Activated naive CD4-positive, alpha-beta T cell treated with anti-CD3 and anti-CD28 coated beads, Interleukin-2, amount 50 U/mL, for 72 hours (primary cell): ENCODE results near the gene SLC8A2. TPM values are rescaled to one million over a fixed set of nuclear protein-coding genes. Genes with fewer than 3 reads are reported as not detected.
"Not testable (repeated sequence)": the region's sequence is repeated elsewhere in the genome, so short reads cannot be mapped to it uniquely, and the experiment has no call there.

Source experiments
- ATAC-seq, 2 donors: fragments of 150-1000 bp; cut with Tn5 transposase; 2 replicates each; pipeline ENCODE4 v1.10.0; 2021; ENCODE audit warnings: mild to moderate bottlenecking in 2 of 2, moderate library complexity in 2 of 2
- DNase-seq, 2 donors: peaks; one replicate each; pipeline ENCODE4 v3.0.0; 2021 to 2022; ENCODE audit warnings: low spot score in 2 of 2
- H3K27ac Mint-ChIP-seq, 2 donors: one replicate each; pipeline ENCODE4 v1.8.0; 2022; ENCODE audit warnings: mild to moderate bottlenecking in 2 of 2, mixed read lengths in 2 of 2
- H3K36me3 Mint-ChIP-seq, 2 donors: one replicate each; pipeline ENCODE4 v1.8.0; 2022; ENCODE audit warnings: mixed read lengths in 2 of 2
- H3K9me3 Mint-ChIP-seq, 2 donors: one replicate each; pipeline ENCODE4 v1.8.0; 2022; ENCODE audit warnings: mixed read lengths in 2 of 2
- total RNA-seq, 2 donors: library from RNA; stranded (reverse); gene quantifications; one replicate each; pipeline ENCODE4 v1.2.3, GENCODE V29; 2022

SLC8A2 gene
- total RNA-seq, 2 donors from 2014 or later = 0.11 to 0.41 TPM

- ATAC-seq (no peak), DNase-seq (no peak)
- Mint-ChIP-seq H3K9me3 (no peaks in the 10 kb centered on the region), H3K27ac (no peak overlapping the region), H3K36me3 (peaks cover 0 to 8% of the 10 kb centered on the region in 2 donors)
Observed at GRCh38 chr19:47417107-47417745, 54.5 kb downstream of the SLC8A2 start.

GRCh38 chr19:47416643-47416985, 55.1 kb downstream of the SLC8A2 start:
- no peak overlapping the region for H3K27ac Mint-ChIP-seq
- no peaks in the 10 kb centered on the region for H3K9me3 Mint-ChIP-seq
- peaks cover 0 to 6% of the 10 kb centered on the region in 2 donors for H3K36me3 Mint-ChIP-seq
- DNase-seq = no peak
- no peak for ATAC-seq

GRCh38 chr19:47415953-47416642, 55.6 kb downstream of the SLC8A2 start:
- DNase-seq = no peak
- Mint-ChIP-seq H3K27ac (no peak overlapping the region), H3K36me3 (peaks cover 0 to 6% of the 10 kb centered on the region in 2 donors), H3K9me3 (no peaks in the 10 kb centered on the region)
- no peak for ATAC-seq

DNA sequence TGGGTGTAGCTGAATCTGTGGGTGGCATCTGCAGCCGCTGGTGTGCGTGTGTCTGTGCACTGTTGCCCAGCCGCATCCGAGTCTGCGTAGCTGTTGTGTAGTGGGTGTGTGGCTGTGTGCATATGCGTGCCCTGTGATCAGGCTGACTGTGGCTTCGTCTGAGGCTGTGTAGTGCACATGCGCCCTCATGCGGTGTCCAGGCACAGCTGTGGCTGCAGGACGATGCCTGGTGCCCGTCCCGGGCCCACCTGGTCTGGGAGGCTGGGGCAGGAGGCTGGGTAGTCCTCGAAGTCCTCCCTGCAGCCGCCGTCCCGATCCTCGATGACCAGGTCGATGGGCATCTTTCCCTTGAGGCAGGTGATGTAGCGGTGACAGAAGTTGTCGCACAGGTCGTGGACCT, 57.2 kb downstream of the SLC8A2 start:
- H3K9me3 Mint-ChIP-seq = no peaks in the 10 kb centered on the region
- DNase-seq (no peak), ATAC-seq (no peak)
- H3K36me3 Mint-ChIP-seq = peaks cover 0 to 6% of the 10 kb centered on the region in 2 donors
- no peak overlapping the region for H3K27ac Mint-ChIP-seq

GRCh38 chr19:47413941-47414340, 57.8 kb downstream of the SLC8A2 start:
- peaks cover 0 to 6% of the 10 kb centered on the region in 2 donors for H3K36me3 Mint-ChIP-seq
- DNase-seq (no peak), ATAC-seq (no peak)
- H3K9me3 Mint-ChIP-seq = no peaks in the 10 kb centered on the region
- no peak overlapping the region for H3K27ac Mint-ChIP-seq

DNA sequence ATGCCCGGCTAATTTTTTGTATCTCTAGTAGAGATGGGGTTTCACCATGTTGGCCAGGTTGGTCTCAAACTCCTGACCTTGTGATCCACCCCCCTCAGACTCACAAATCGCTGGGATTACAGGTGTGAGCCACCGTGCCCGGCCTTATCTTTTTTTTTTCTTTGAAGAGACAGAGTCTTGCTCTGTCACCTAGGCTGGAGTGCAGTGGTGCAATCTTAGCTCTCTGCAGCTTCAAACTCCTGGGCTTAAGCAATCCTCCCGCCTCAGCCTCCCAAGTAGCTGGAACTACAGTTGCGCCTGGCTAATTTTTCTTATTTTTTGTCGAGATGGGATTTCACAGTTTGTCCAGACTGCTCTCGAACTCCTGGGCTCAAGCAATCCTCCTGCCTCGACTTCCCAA, 60.0 kb downstream of the SLC8A2 start:
- H3K9me3 Mint-ChIP-seq, ATAC-seq, H3K27ac Mint-ChIP-seq, H3K36me3 Mint-ChIP-seq, DNase-seq: not testable (repeated sequence)

GRCh38 chr19:47411101-47411500, 60.6 kb downstream of the SLC8A2 start:
- Mint-ChIP-seq H3K27ac (no peak overlapping the region), H3K36me3 (no peaks in the 10 kb centered on the region), H3K9me3 (peaks cover 0 to under 1% of the 10 kb centered on the region in 2 donors)
- ATAC-seq = no peak
- DNase-seq = no peak

GRCh38 chr19:47408156-47408938, 63.3 kb downstream of the SLC8A2 start:
- no peak overlapping the region for H3K27ac Mint-ChIP-seq
- ATAC-seq = no peak
- peaks cover 0 to 5% of the 10 kb centered on the region in 2 donors for H3K9me3 Mint-ChIP-seq
- no peak for DNase-seq
- H3K36me3 Mint-ChIP-seq = no peaks in the 10 kb centered on the region

- no peak for DNase-seq
- ATAC-seq = no peak
- Mint-ChIP-seq H3K27ac (no peak overlapping the region), H3K36me3 (no peaks in the 10 kb centered on the region), H3K9me3 (peaks cover 0 to 5% of the 10 kb centered on the region in 2 donors)
Observed at GRCh38 chr19:47407417-47407774, 64.3 kb downstream of the SLC8A2 start.

- peaks cover 0 to 5% of the 10 kb centered on the region in 2 donors for H3K9me3 Mint-ChIP-seq
- ATAC-seq (peak in 1 of 2 donors; percentile 49), DNase-seq (no peak)
- H3K27ac Mint-ChIP-seq = no peak overlapping the region
- no peaks in the 10 kb centered on the region for H3K36me3 Mint-ChIP-seq
Observed at GRCh38 chr19:47406711-47407416, 64.8 kb downstream of the SLC8A2 start.

- H3K27ac Mint-ChIP-seq = no peak overlapping the region
- no peaks in the 10 kb centered on the region for H3K36me3 Mint-ChIP-seq
- peaks cover 0 to 5% of the 10 kb centered on the region in 2 donors for H3K9me3 Mint-ChIP-seq
- DNase-seq (no peak), ATAC-seq (no peak)
Observed at GRCh38 chr19:47405854-47406417, 65.8 kb downstream of the SLC8A2 start.

DNA sequence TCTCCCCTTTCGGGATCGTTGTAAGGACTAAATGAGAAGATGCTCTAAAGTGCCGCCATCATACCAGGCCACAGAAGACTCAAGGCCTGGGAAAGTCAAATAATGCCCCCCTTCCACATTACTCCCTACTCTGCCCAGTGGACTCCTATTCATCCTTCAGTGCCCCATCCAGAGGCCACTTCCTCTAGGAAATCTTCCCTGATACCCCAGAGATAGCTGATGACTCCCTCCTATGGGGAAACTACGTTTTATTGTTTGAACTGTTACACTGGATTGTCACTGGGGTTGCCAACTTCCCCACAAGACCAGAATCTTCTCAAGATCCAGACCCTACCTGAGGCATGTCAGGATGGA, 66.5 kb downstream of the SLC8A2 start:
- Mint-ChIP-seq H3K36me3 (no peaks in the 10 kb centered on the region), H3K27ac (no peak overlapping the region), H3K9me3 (peaks cover 0 to 5% of the 10 kb centered on the region in 2 donors)
- DNase-seq = no peak
- ATAC-seq = no peak

DNA sequence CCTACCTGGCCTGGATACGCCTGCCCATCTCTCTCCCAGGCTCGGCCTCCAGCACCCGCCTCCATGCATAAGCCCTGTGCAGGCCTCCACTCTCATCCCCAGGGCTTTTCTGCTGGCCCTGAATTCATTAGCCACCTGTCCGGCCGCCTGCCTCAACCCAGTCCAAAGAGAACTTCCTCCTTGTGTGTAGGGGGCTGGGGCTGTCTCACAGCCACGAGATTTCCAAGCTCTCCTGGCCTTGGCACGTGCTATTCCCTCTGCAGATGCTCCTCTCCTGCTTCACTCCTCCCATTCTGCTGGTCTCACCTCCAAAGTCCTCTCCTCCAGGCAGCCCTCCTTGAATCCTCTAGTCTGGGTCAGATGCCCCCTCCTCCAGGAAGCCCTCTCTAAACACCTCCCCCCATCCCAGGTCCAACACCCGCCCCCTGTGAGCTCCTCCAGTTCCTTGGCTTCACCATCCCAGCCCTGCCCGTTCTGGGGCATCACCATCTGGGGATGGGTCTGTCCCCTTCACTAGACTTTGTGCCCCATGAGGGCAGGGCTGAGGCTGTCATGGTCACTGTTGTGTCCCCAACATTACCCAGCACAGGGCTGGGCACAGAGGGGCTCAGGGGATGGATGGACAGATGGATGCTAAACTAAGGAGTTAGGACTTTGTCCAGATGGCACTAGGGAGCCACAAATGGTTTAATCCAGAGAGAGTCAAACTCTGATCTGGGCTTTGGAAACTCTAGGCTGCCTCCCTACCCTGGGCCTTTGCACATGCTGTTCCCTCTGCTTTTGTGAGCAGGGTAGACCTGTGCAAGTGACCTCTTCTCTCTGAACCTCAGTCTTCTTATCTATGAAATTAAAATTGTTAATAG, 67.1 kb downstream of the SLC8A2 start:
- H3K9me3 Mint-ChIP-seq = peaks cover 0 to 5% of the 10 kb centered on the region in 2 donors
- H3K27ac Mint-ChIP-seq = no peak overlapping the region
- DNase-seq (no peak), ATAC-seq (no peak)
- no peaks in the 10 kb centered on the region for H3K36me3 Mint-ChIP-seq

- Mint-ChIP-seq H3K27ac (no peak overlapping the region), H3K9me3 (peaks cover 0 to 5% of the 10 kb centered on the region in 2 donors), H3K36me3 (no peaks in the 10 kb centered on the region)
- DNase-seq = no peak
- no peak for ATAC-seq
Observed at GRCh38 chr19:47402504-47402903, 69.2 kb downstream of the SLC8A2 start.

DNA sequence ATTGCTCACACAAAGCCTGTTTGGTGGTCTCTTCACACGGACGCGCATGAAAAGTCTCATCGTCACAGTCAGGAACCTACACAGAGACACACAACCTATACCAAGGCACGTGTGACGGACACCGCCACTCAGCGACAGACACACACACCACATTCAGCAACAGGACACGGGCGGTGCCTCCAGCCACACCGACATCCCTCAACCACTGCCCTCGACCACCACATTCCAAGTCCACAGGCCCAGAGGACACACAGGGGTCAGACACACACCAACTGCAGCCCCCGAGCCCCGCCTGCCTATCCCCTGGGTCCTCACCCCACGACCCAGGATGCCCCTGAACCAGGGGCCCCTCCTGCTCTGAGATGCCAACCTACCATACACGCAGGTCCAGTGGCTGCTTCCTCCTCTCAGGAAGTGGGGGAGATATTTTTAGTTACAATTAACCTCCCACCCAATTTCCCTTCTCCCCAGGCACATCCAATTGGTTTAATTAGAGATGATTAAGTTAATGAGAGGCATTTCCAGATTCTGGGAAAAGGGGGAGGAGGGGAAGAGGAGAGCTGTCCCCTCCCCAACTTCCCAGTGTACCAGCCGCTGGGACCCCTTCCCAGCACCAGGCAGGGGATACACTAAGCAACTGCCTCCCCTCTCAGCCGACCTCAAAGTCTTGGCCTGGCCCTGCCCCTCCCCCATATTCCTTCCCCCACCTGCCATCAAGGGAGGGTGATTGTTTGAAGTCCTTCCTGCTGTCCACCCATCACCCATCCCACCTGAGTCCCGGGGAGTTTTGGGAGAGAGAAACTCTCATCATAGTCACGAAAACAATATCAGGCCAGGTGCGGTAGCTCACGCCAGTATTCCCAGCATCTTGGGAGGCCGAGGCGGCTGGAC, 72.7 kb downstream of the SLC8A2 start:
- H3K9me3 Mint-ChIP-seq = no peaks in the 10 kb centered on the region
- no peak for ATAC-seq
- DNase-seq = no peak
- H3K36me3 Mint-ChIP-seq = no peaks in the 10 kb centered on the region
- peak overlapping the region in 1 of 2 donors; percentile 3 for H3K27ac Mint-ChIP-seq
